Measurements from ENCODE around the gene PLCB1.

GRCh38 chr20:8621001-8621400 lies 488.9 kb downstream of the PLCB1 start:
- TF ChIP-seq CTCF (IDR thresholded peaks at IDR 0.05; ENCODE audit: low read length): no peak
- no peak for TF ChIP-seq EZH2 (IDR thresholded peaks at IDR 0.05; ENCODE audit: borderline replicate concordance, low read length)
